H9 (cell line): ENCODE measurements around the gene IER5. TPM values are rescaled to one million over a fixed set of nuclear protein-coding genes. Genes with fewer than 3 reads are reported as not detected.

Experiments
- DNase-seq: peaks from one replicate; pipeline ENCODE4 v3.0.0-alpha.2; 2017
- H2AFZ ChIP-seq: one replicate; pipeline ENCODE4 v1.6.1; 2013; ENCODE audit warnings: mild to moderate bottlenecking, low read length, control low read depth, moderate library complexity
- H2AK5ac ChIP-seq: 2 replicates; pipeline ENCODE4 v1.6.1; 2013; ENCODE audit warnings: low read length, control low read depth, mixed read lengths; ENCODE audit not compliant: insufficient read length
- H2BK120ac ChIP-seq: one replicate; pipeline ENCODE4 v1.6.1; 2013; ENCODE audit warnings: low read depth, mild to moderate bottlenecking, low read length, control low read depth, inconsistent platforms; ENCODE audit not compliant: poor library complexity, severe bottlenecking
- H2BK12ac ChIP-seq: 2 replicates; pipeline ENCODE4 v1.6.1; 2013; ENCODE audit warnings: low read length, control low read depth, mixed read lengths, low read depth; ENCODE audit not compliant: insufficient read length
- H2BK15ac ChIP-seq: 2 replicates; pipeline ENCODE4 v1.6.1; 2013; ENCODE audit warnings: low read depth, low read length, control low read depth
- H2BK20ac ChIP-seq: one replicate; pipeline ENCODE4 v1.6.1; 2013; ENCODE audit warnings: low read depth, mild to moderate bottlenecking, low read length, control low read depth, inconsistent platforms; ENCODE audit not compliant: poor library complexity, severe bottlenecking
- H2BK5ac ChIP-seq: 2 replicates; pipeline ENCODE4 v1.6.1; 2013; ENCODE audit warnings: low read length, control low read depth, mixed read lengths; ENCODE audit not compliant: insufficient read length
- H3K14ac ChIP-seq: 2 replicates; pipeline ENCODE4 v1.6.1; 2013; ENCODE audit warnings: low read length, control low read depth; ENCODE audit not compliant: insufficient read depth
- H3K18ac ChIP-seq: 2 replicates; pipeline ENCODE4 v1.6.1; 2013; ENCODE audit warnings: low read depth, mild to moderate bottlenecking, mixed read lengths, low read length, control low read depth; ENCODE audit not compliant: insufficient read length
- H3K23ac ChIP-seq: 2 replicates; pipeline ENCODE4 v1.6.1; 2013; ENCODE audit warnings: low read length, control low read depth, mixed read lengths, low read depth; ENCODE audit not compliant: insufficient read length
- H3K23me2 ChIP-seq: 2 replicates; pipeline ENCODE4 v1.6.1; 2013; ENCODE audit warnings: low read depth, mild to moderate bottlenecking, mixed read lengths, low read length, control low read depth; ENCODE audit not compliant: insufficient read length, poor library complexity, severe bottlenecking
- H3K27ac ChIP-seq: 2 replicates; pipeline ENCODE4 v1.5.1; 2013; ENCODE audit warnings: low read length, control low read depth, mixed read lengths, low read depth; ENCODE audit not compliant: insufficient read length
- H3K27me3 ChIP-seq: 2 replicates; pipeline ENCODE4 v1.6.1; 2013; ENCODE audit warnings: low read length, control low read depth, inconsistent platforms; ENCODE audit not compliant: insufficient read depth
- H3K4ac ChIP-seq: 2 replicates; pipeline ENCODE4 v1.6.1; 2013; ENCODE audit warnings: low read depth, mild to moderate bottlenecking, control low read depth, inconsistent platforms, low read length, moderate library complexity
- H3K4me1 ChIP-seq: 2 replicates; pipeline ENCODE4 v1.6.1; 2013; ENCODE audit warnings: low read length, control low read depth, inconsistent platforms; ENCODE audit not compliant: insufficient read depth
- H3K4me2 ChIP-seq: 2 replicates; pipeline ENCODE4 v1.6.1; 2013; ENCODE audit warnings: low read length, control low read depth, mixed read lengths; ENCODE audit not compliant: insufficient read length, insufficient read depth
- H3K56ac ChIP-seq: 2 replicates; pipeline ENCODE4 v1.6.1; 2013; ENCODE audit warnings: low read depth, mild to moderate bottlenecking, mixed read lengths, low read length, control low read depth; ENCODE audit not compliant: insufficient read length
- H3K79me1 ChIP-seq: 2 replicates; pipeline ENCODE4 v1.6.1; 2013; ENCODE audit warnings: low read depth, mild to moderate bottlenecking, moderate library complexity, low read length, control low read depth, inconsistent platforms; ENCODE audit not compliant: insufficient read depth, poor library complexity, severe bottlenecking
- H3K79me2 ChIP-seq: 2 replicates; pipeline ENCODE4 v1.6.1; 2013; ENCODE audit warnings: low read length, control low read depth, inconsistent platforms; ENCODE audit not compliant: insufficient read depth
- H3K9ac ChIP-seq: 2 replicates; pipeline ENCODE4 v1.6.1; 2013; ENCODE audit warnings: low read length, control low read depth, mixed read lengths; ENCODE audit not compliant: insufficient read length; ENCODE audit errors: extremely low read depth
- H3K9me3 ChIP-seq: one replicate; pipeline ENCODE4 v1.6.1; 2013; ENCODE audit warnings: low read depth, low read length, inconsistent platforms; ENCODE audit not compliant: control insufficient read depth
- H3T11ph ChIP-seq: one replicate; pipeline ENCODE4 v1.6.1; 2013; ENCODE audit warnings: mild to moderate bottlenecking, low read length, control low read depth, inconsistent platforms
- H4K20me1 ChIP-seq: one replicate; pipeline ENCODE4 v1.6.1; 2013; ENCODE audit not compliant: control insufficient read depth, insufficient read length, insufficient read depth
- H4K5ac ChIP-seq: 2 replicates; pipeline ENCODE4 v1.6.1; 2013; ENCODE audit warnings: low read depth, mild to moderate bottlenecking, mixed read lengths, low read length, control low read depth; ENCODE audit not compliant: insufficient read length
- H4K8ac ChIP-seq: replicated peaks from 2 replicates; pipeline ENCODE4 v1.6.1; 2013; ENCODE audit warnings: low read length, control low read depth, mixed read lengths, low read depth; ENCODE audit not compliant: insufficient read length
- H4K91ac ChIP-seq: 2 replicates; pipeline ENCODE4 v1.6.1; 2013; ENCODE audit warnings: low read depth, mild to moderate bottlenecking, moderate library complexity, mixed read lengths, low read length, control low read depth; ENCODE audit not compliant: insufficient read length
- H3K27ac Mint-ChIP-seq, 3 experiments: 2 replicates in 2 of 3; 3 replicates in 1 of 3; pipeline ENCODE4 v1.8.0; 2020 to 2021; ENCODE audit warnings: mixed read lengths in 3 of 3, mild to moderate bottlenecking in 1 of 3, moderate library complexity in 1 of 3
- H3K27me3 Mint-ChIP-seq: 2 replicates; pipeline ENCODE4 v1.8.0; 2021; ENCODE audit warnings: low read depth, mild to moderate bottlenecking, moderate library complexity, mixed read lengths
- H3K36me3 Mint-ChIP-seq, 3 experiments: 2 replicates in 2 of 3; 3 replicates in 1 of 3; pipeline ENCODE4 v1.8.0; 2020 to 2021; ENCODE audit warnings: low read depth in 3 of 3, mixed read lengths in 3 of 3; ENCODE audit not compliant: insufficient read depth in 1 of 3
- H3K4me1 Mint-ChIP-seq, 2 experiments: 2 replicates each; pipeline ENCODE4 v1.8.0; 2020; ENCODE audit warnings: mixed read lengths in 2 of 2
- H3K4me3 Mint-ChIP-seq, 2 experiments: 2 replicates in 1 of 2; 3 replicates in 1 of 2; pipeline ENCODE4 v1.8.0; 2020 to 2021; ENCODE audit warnings: mild to moderate bottlenecking in 2 of 2, mixed read lengths in 2 of 2, moderate library complexity in 1 of 2
- H3K9me3 Mint-ChIP-seq, 2 experiments: 2 replicates in 1 of 2; 3 replicates in 1 of 2; pipeline ENCODE4 v1.8.0; 2020; ENCODE audit warnings: mild to moderate bottlenecking in 2 of 2, mixed read lengths in 2 of 2, moderate library complexity in 1 of 2
- CTCF ChIP-seq: fragments of 200-600 bp; sonication (generic); conservative IDR thresholded peaks from 3 replicates; pipeline ENCODE4 v1.8.0; 2021; ENCODE audit warnings: antibody characterized with exemption, mild to moderate bottlenecking
- WGBS: extraction: QIAGEN DNeasy Blood & Tissue Kit; methylation state at CpG from one replicate; pipeline ENCODE4 v1.1.7; 2013; ENCODE audit warnings: missing lambda C conversion rate, low lambda C conversion rate, mixed read lengths; ENCODE audit not compliant: insufficient read length; ENCODE audit errors: extremely low coverage; 5-methylcytosine and 5-hydroxymethylcytosine counted together
- total RNA-seq: library from RNA; stranded (reverse); gene quantifications from 2 replicates; pipeline ENCODE4 v1.2.1, GENCODE V29; 2021

Gene IER5
- total RNA-seq, 1 experiment from 2014 or later: 6.7 TPM

- no peaks in the 10 kb centered on the region for H3K79me2 ChIP-seq
- H3T11ph ChIP-seq: no peak overlapping the region
- no peak overlapping the region for H3K9ac ChIP-seq
- TF ChIP-seq CTCF: no peak
- peaks cover 9% of the 10 kb centered on the region for H3K23me2 ChIP-seq
- no CpG with 5 or more reads among the region's 4 CpGs for WGBS
- Mint-ChIP-seq H3K36me3 (no peaks in the 10 kb centered on the region; a peak in 1 of 7 replicates), H3K27ac (peak overlapping the region; percentile 94 to 97 (median 97); a peak in 6 of 7 replicates), H3K4me1 (peaks cover 81 to 83% of the 10 kb centered on the region in 2 experiments), H3K4me3 (peak overlapping the region; percentile 51 to 82; a peak in 4 of 5 replicates), H3K27me3 (peaks cover 59% of the 10 kb centered on the region), H3K9me3 (peaks cover 0 to 4% of the 10 kb centered on the region in 2 experiments; a peak in 2 of 5 replicates)
- H3K4me1 ChIP-seq: peaks cover 18% of the 10 kb centered on the region; the same call in 1 of the 2 replicates
- H3K4me2 ChIP-seq: no peak overlapping the region
- no peak overlapping the region for H2BK12ac ChIP-seq
- no peak overlapping the region for H3K23ac ChIP-seq
- no peak overlapping the region for H2AK5ac ChIP-seq
- no peak overlapping the region for H2BK15ac ChIP-seq
- H2BK120ac ChIP-seq: no peak overlapping the region
- no peaks in the 10 kb centered on the region for H3K79me1 ChIP-seq
- H4K8ac ChIP-seq: no peak overlapping the region
- no peak overlapping the region for H3K18ac ChIP-seq
- H3K27ac ChIP-seq: peak overlapping the region; percentile 90
- H3K9me3 ChIP-seq: no peaks in the 10 kb centered on the region
- no peak overlapping the region for H3K14ac ChIP-seq
- no peak for DNase-seq
- no peak overlapping the region for H2BK5ac ChIP-seq
- H3K56ac ChIP-seq: no peak overlapping the region
- H2AFZ ChIP-seq: no peak overlapping the region
- no peak overlapping the region for H4K91ac ChIP-seq
- peaks cover 14% of the 10 kb centered on the region; the same call in 1 of the 2 replicates for H3K27me3 ChIP-seq
- H2BK20ac ChIP-seq: no peak overlapping the region
- no peak overlapping the region for H3K4ac ChIP-seq
- H4K20me1 ChIP-seq: no peaks in the 10 kb centered on the region
- H4K5ac ChIP-seq: no peak overlapping the region
Observed at GRCh38 chr1:181100934-181101333, 12.4 kb downstream of the IER5 start.
